ENCODE results near the gene CHCHD1.

Gene CHCHD1

GRCh38 chr10:73772281-73773151, 9.3 kb upstream of the CHCHD1 start:
- peaks cover 52% of the 10 kb centered on the region for H3K36me3 ChIP-seq (ENCODE audit: insufficient read depth, low read depth, low read length)
- H3K27me3 ChIP-seq (ENCODE audit: insufficient read depth, low read length): no peaks in the 10 kb centered on the region
- peak overlapping the region; percentile 58 for H3K27ac ChIP-seq (ENCODE audit: low read length)
- peak overlapping the region; percentile 70 for H3K4me3 ChIP-seq (ENCODE audit: low read length)
- peak overlapping the region; percentile 88 for H3K9ac ChIP-seq (ENCODE audit: low read depth, low read length)
- peaks cover 9% of the 10 kb centered on the region; the same call in 1 of the 2 replicates for H3K4me1 ChIP-seq (ENCODE audit: insufficient read depth, low read length)
- no peaks in the 10 kb centered on the region for H3K9me3 ChIP-seq (ENCODE audit: insufficient read depth, low read depth, low read length)

GRCh38 chr10:73773152-73773879, 8.5 kb upstream of the CHCHD1 start:
- peak overlapping the region; percentile 88; the same call in 1 of the 2 replicates for H3K9ac ChIP-seq (ENCODE audit: low read depth, low read length)
- H3K4me3 ChIP-seq (ENCODE audit: low read length): peak overlapping the region; percentile 70
- peaks cover 9% of the 10 kb centered on the region; the same call in 1 of the 2 replicates for H3K4me1 ChIP-seq (ENCODE audit: insufficient read depth, low read length)
- H3K36me3 ChIP-seq (ENCODE audit: insufficient read depth, low read depth, low read length): peaks cover 47% of the 10 kb centered on the region
- no peak overlapping the region for H3K27ac ChIP-seq (ENCODE audit: low read length)
- H3K27me3 ChIP-seq (ENCODE audit: insufficient read depth, low read length): no peaks in the 10 kb centered on the region
- H3K9me3 ChIP-seq (ENCODE audit: insufficient read depth, low read depth, low read length): no peaks in the 10 kb centered on the region

DNA sequence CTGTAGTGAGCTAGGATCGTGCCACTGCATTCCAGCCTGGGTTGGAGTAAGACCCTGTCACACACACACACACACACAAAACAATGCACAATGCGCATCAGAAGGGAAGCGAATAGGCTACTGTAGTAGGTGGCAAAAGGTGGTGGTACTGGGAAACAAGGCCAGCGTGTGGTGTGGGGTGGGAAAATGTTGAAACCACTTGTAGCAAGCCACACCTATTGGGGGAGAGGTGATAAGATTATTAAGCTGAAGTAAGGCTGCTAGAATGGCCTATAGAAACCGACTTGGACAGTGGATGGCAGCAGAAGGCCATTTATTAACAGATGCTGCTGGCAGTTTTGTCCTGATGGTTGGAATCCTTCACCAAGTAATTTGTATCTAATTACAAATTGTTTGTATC, 7.2 kb upstream of the CHCHD1 start:
- Histone ChIP-seq H3K4me3 (ENCODE audit: low read length) (no peak overlapping the region), H3K9ac (ENCODE audit: low read depth, low read length) (no peak overlapping the region), H3K9me3 (ENCODE audit: insufficient read depth, low read depth, low read length) (no peaks in the 10 kb centered on the region), H3K4me1 (ENCODE audit: insufficient read depth, low read length) (peaks cover 9% of the 10 kb centered on the region; the same call in 1 of the 2 replicates), H3K27ac (ENCODE audit: low read length) (no peak overlapping the region), H3K27me3 (ENCODE audit: insufficient read depth, low read length) (no peaks in the 10 kb centered on the region), H3K36me3 (ENCODE audit: insufficient read depth, low read depth, low read length) (peaks cover 48% of the 10 kb centered on the region)

GRCh38 chr10:73779018-73779417, 2.8 kb upstream of the CHCHD1 start:
- Histone ChIP-seq H3K9ac (ENCODE audit: low read depth, low read length) (no peak overlapping the region), H3K36me3 (ENCODE audit: insufficient read depth, low read depth, low read length) (peaks cover 42% of the 10 kb centered on the region)

GRCh38 chr10:73779539-73780197, 2.2 kb upstream of the CHCHD1 start:
- peaks cover 42% of the 10 kb centered on the region for H3K36me3 ChIP-seq (ENCODE audit: insufficient read depth, low read depth, low read length)
- H3K27me3 ChIP-seq (ENCODE audit: insufficient read depth, low read length): no peaks in the 10 kb centered on the region
- H3K9me3 ChIP-seq (ENCODE audit: insufficient read depth, low read depth, low read length): no peaks in the 10 kb centered on the region
- no peak overlapping the region for H3K9ac ChIP-seq (ENCODE audit: low read depth, low read length)
- no peak overlapping the region for H3K27ac ChIP-seq (ENCODE audit: low read length)
- H3K4me1 ChIP-seq (ENCODE audit: insufficient read depth, low read length): peaks cover 10% of the 10 kb centered on the region; the same call in 1 of the 2 replicates
- H3K4me3 ChIP-seq (ENCODE audit: low read length): no peak overlapping the region

More at GRCh38 chr10:73779018-73779417, 2.8 kb upstream of the CHCHD1 start:
- Histone ChIP-seq H3K4me1 (ENCODE audit: insufficient read depth, low read length) (peaks cover 10% of the 10 kb centered on the region; the same call in 1 of the 2 replicates), H3K27me3 (ENCODE audit: insufficient read depth, low read length) (no peaks in the 10 kb centered on the region), H3K9me3 (ENCODE audit: insufficient read depth, low read depth, low read length) (no peaks in the 10 kb centered on the region), H3K27ac (ENCODE audit: low read length) (no peak overlapping the region), H3K4me3 (ENCODE audit: low read length) (no peak overlapping the region)

DNA sequence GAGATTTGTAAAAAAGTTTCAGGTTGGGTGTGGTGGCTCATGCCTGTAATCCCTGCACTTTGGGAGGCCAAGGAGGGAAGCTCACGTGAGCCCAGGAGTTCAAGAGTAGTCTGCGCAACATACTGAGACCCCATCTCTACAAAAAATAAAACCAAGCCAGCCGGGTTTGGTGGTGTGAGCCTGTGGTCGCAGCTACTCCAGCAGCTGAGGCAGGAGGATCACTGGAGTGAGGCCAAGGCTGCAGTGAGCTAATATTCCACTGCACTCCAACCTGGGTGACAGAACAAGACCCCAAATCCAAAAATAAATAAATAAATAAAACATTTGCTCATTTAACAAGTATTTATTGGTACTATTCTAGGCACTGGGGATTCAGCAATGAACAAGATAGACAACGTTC, 1.5 kb upstream of the CHCHD1 start:
- Histone ChIP-seq H3K4me3 (ENCODE audit: low read length) (no peak overlapping the region; the same call in 1 of the 2 replicates), H3K4me1 (ENCODE audit: insufficient read depth, low read length) (peaks cover 10% of the 10 kb centered on the region; the same call in 1 of the 2 replicates)

DNA sequence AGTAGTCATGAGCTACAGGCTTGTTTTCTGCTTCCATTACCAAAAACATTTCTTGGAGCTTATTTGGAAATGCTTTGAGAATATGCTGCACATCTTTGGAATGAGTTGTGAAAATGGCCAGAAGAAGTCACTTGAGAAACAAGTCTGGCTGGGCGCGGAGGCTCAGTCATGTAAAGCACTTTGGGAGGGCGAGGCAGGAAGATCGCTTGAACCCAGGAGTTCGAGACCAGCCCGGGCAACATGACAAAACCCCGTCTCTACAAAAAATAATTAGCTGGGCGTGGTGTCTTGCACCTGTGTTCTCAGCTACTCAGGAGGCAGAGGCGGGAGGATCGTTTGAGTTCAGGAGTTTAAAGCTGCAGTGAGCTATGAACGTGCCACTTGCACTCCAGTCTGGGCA, 882 bp upstream of the CHCHD1 start:
- H3K36me3 ChIP-seq (ENCODE audit: insufficient read depth, low read depth, low read length): peaks cover 33% of the 10 kb centered on the region
- peak overlapping the region; percentile 96 for H3K4me3 ChIP-seq (ENCODE audit: low read length)
- no peak overlapping the region for H3K27ac ChIP-seq (ENCODE audit: low read length)

More for the DNA sequence above, 1.5 kb upstream of the CHCHD1 start:
- Histone ChIP-seq H3K27ac (ENCODE audit: low read length) (no peak overlapping the region), H3K27me3 (ENCODE audit: insufficient read depth, low read length) (no peaks in the 10 kb centered on the region), H3K36me3 (ENCODE audit: insufficient read depth, low read depth, low read length) (peaks cover 40% of the 10 kb centered on the region), H3K9ac (ENCODE audit: low read depth, low read length) (no peak overlapping the region), H3K9me3 (ENCODE audit: insufficient read depth, low read depth, low read length) (no peaks in the 10 kb centered on the region)

GRCh38 chr10:73781548-73781878, 335 bp upstream of the CHCHD1 start:
- Histone ChIP-seq H3K4me3 (ENCODE audit: low read length) (peak overlapping the region; percentile 96), H3K36me3 (ENCODE audit: insufficient read depth, low read depth, low read length) (peaks cover 33% of the 10 kb centered on the region), H3K4me1 (ENCODE audit: insufficient read depth, low read length) (peaks cover 11% of the 10 kb centered on the region), H3K9ac (ENCODE audit: low read depth, low read length) (peak overlapping the region; percentile 96; the same call in 1 of the 2 replicates), H3K27ac (ENCODE audit: low read length) (peak overlapping the region; percentile 80), H3K27me3 (ENCODE audit: insufficient read depth, low read length) (no peaks in the 10 kb centered on the region), H3K9me3 (ENCODE audit: insufficient read depth, low read depth, low read length) (no peaks in the 10 kb centered on the region)

More for the DNA sequence above, 882 bp upstream of the CHCHD1 start:
- Histone ChIP-seq H3K9ac (ENCODE audit: low read depth, low read length) (peak overlapping the region; percentile 96; the same call in 1 of the 2 replicates), H3K4me1 (ENCODE audit: insufficient read depth, low read length) (peaks cover 10% of the 10 kb centered on the region; the same call in 1 of the 2 replicates), H3K9me3 (ENCODE audit: insufficient read depth, low read depth, low read length) (no peaks in the 10 kb centered on the region), H3K27me3 (ENCODE audit: insufficient read depth, low read length) (no peaks in the 10 kb centered on the region)

- H3K4me3 ChIP-seq (ENCODE audit: low read length): peak overlapping the region; percentile 96
- H3K27ac ChIP-seq (ENCODE audit: low read length): no peak overlapping the region
- H3K36me3 ChIP-seq (ENCODE audit: insufficient read depth, low read depth, low read length): peaks cover 26% of the 10 kb centered on the region
- H3K9me3 ChIP-seq (ENCODE audit: insufficient read depth, low read depth, low read length): no peaks in the 10 kb centered on the region
- no peaks in the 10 kb centered on the region for H3K27me3 ChIP-seq (ENCODE audit: insufficient read depth, low read length)
- peak overlapping the region; percentile 96; the same call in 1 of the 2 replicates for H3K9ac ChIP-seq (ENCODE audit: low read depth, low read length)
- H3K4me1 ChIP-seq (ENCODE audit: insufficient read depth, low read length): peaks cover 13% of the 10 kb centered on the region
Observed at GRCh38 chr10:73782749-73783085, 869 bp downstream of the CHCHD1 start.

- peak within 1 kb of the TSS; percentile 91 for H3K4me3 ChIP-seq (ENCODE audit: low read length)
- H3K9me3 ChIP-seq (ENCODE audit: insufficient read depth, low read depth, low read length): no peaks in the 10 kb centered on the region
- H3K9ac ChIP-seq (ENCODE audit: low read depth, low read length): peak within 1 kb of the TSS; percentile 76; the same call in 1 of the 2 replicates
- peaks cover 11% of the 10 kb centered on the region for H3K36me3 ChIP-seq (ENCODE audit: insufficient read depth, low read depth, low read length)
- no peak within 1 kb of the TSS for H3K27ac ChIP-seq (ENCODE audit: low read length)
- H3K27me3 ChIP-seq (ENCODE audit: insufficient read depth, low read length): no peaks in the 10 kb centered on the region
- H3K4me1 ChIP-seq (ENCODE audit: insufficient read depth, low read length): peaks cover 13% of the 10 kb centered on the region
Observed at GRCh38 chr10:73785211-73785720, 3.4 kb downstream of the CHCHD1 start, which contains the start of gene ZSWIM8. ZSWIM8 (plus strand) TSS chr10:73785606; CDS start chr10:73785879, 273 bp downstream.

All from iPS-20b (cell line).